ENCODE measurements around the gene TEKT1. TPM values are rescaled to one million over a fixed set of nuclear protein-coding genes. Genes with fewer than 3 reads are reported as not detected.
"Not testable (repeated sequence)": the region's sequence is repeated elsewhere in the genome, so short reads cannot be mapped to it uniquely, and the experiment has no call there.

Gene TEKT1
- total RNA-seq, 1 donor = not detected

DNA sequence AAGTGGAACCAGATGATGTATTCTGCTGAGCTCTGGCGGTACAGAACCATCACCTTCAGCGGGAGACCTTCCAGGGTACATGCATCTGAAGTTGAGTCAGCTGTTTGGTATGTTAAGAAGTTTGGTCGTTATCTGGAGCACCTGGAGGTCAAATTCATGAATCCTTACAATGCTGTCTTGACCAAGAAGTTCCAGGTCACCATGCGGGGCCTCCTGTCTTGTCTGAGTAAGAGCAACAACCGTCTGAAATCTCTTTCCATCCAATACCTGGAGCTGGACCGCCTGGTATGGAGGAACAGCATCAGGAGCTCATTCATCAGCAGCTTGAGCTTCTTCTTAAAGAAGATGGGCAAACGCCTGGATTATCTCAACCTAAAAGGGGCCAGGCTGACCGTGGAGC, 51.5 kb downstream of the TEKT1 start:
- DNase-seq (ENCODE audit: low read depth) = no peak
- TF ChIP-seq, protein P1, sequence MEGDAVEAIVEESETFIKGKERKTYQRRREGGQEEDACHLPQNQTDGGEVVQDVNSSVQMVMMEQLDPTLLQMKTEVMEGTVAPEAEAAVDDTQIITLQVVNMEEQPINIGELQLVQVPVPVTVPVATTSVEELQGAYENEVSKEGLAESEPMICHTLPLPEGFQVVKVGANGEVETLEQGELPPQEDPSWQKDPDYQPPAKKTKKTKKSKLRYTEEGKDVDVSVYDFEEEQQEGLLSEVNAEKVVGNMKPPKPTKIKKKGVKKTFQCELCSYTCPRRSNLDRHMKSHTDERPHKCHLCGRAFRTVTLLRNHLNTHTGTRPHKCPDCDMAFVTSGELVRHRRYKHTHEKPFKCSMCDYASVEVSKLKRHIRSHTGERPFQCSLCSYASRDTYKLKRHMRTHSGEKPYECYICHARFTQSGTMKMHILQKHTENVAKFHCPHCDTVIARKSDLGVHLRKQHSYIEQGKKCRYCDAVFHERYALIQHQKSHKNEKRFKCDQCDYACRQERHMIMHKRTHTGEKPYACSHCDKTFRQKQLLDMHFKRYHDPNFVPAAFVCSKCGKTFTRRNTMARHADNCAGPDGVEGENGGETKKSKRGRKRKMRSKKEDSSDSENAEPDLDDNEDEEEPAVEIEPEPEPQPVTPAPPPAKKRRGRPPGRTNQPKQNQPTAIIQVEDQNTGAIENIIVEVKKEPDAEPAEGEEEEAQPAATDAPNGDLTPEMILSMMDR (IDR thresholded peaks at IDR 0.05; ENCODE audit: insufficient read depth, low read length) = no peak
- no peak overlapping the region for H3K4me3 ChIP-seq (ENCODE audit: low read depth, low read length)

DNA sequence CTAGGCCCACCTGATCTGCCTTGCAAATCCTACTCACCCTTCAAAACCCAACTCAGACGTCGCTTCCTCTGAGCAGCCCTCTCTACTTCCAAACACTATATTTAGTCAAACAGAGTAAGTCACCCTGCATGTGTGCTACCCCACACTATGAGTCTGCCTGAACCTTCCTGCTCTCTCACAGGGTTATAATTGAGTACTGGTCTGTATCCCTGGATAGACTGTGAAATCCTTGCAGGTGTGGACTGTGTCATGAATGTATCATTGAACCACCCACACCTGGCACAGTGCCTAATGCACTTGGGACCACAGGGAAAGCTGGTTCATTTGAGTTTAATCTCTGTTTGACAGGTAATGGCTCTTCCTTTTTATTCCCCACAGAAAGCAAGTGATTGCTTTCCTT, 52.1 kb downstream of the TEKT1 start:
- TF ChIP-seq, protein P1 (IDR thresholded peaks at IDR 0.05; ENCODE audit: insufficient read depth, low read length) = no peak
- DNase-seq (ENCODE audit: low read depth) = no peak

DNA sequence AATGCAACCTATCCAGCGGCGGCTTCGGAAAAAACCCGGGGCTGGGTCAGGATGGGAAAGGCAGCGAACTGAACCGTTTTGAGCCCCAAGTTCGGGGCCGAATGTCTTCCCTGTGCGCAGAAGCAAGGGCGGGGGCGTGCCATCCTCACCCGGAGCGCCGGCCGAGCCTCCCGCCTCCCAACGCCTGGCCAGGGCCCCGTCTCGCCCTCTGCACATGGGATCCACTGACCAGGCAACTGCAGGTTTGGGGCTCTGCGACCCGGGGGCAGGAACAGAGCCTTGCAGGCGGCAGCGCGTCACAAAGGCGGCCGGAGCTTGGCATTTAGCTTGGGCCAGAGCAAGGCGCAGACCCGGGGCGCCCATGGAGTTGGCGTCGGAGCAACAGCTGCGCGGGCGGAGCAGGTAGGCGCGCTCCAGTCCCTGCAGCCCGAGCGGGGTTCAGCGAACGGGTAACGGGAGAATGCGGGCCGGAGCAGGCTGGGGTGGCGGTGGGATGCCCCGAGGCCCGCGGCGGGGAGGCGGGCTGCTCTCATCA, 55.6 kb downstream of the TEKT1 start, which contains the start of gene FBXO39:
Gene FBXO39, plus strand, starts transcription at position 345 of the 535 bp plus-strand sequence. CDS start 3,654 bp downstream, outside the sequence.
- TF ChIP-seq, protein P1 (IDR thresholded peaks at IDR 0.05; ENCODE audit: insufficient read depth, low read length) = no peak
- H3K4me3 ChIP-seq (ENCODE audit: low read depth, low read length) = no peak within 1 kb of the TSS
- no peak for DNase-seq (ENCODE audit: low read depth)

More for the DNA sequence above, 52.1 kb downstream of the TEKT1 start:
- no peak overlapping the region for H3K4me3 ChIP-seq (ENCODE audit: low read depth, low read length)

DNA sequence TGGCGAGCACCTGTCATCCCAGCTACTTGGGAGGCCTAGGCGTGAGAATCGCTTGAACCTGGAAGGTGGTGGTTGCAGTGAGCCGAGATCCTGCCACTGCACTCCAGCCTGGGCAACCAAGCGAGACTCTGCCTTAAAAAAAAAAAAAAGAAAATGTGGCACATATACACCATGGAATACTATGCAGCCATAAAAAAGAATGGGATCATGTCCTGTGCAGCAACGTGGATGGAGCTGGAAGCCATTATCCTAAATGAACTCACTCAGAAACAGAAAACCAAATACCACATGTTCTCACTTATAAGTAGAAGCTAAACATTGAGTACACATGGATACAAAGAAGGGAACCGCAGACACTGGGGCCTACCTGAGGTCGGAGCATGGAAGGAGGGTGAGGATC, 56.6 kb downstream of the TEKT1 start:
- DNase-seq (ENCODE audit: low read depth); H3K4me3 ChIP-seq (ENCODE audit: low read depth, low read length): not testable (repeated sequence)

DNA sequence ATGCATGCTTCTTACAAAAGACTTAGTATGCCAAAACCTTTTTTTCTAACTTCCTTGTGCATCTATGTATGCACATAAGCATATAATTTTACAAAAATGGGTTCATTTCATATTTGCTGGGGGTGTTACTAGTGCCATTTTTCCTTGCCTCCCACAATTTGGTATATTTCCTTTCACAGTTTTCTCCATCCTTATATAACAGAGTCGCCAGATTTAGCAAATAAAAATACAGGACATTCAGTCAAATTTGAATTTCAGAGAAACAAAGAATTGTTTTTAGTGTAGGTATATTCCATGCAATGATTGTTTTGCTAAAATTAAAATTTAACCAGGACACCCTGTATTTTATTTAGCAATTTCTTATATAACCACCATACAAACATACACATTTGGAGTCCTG, 59.5 kb downstream of the TEKT1 start:
- no peak for DNase-seq (ENCODE audit: low read depth)
- TF ChIP-seq, protein P1 (IDR thresholded peaks at IDR 0.05; ENCODE audit: insufficient read depth, low read length) = no peak
- H3K4me3 ChIP-seq (ENCODE audit: low read depth, low read length) = no peak overlapping the region

DNA sequence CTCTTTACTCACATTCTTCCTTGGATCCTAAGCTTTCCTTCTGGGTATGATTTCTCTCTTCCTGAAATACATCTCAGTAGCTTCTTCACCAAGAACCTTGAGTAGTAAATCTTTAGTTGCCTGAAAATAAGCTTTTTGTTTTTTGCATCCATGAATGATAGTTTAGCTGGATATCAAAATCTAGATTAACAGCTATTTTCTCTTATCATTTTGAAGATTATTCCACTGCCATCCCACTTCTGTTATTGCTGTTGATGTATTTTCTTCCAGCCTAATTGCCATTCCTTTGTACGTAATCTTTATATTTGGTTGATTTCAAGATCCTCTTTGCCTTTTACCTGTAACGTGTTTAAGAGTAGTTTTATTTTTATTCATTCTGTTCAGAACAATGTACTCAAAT, 63.1 kb downstream of the TEKT1 start:
- DNase-seq (ENCODE audit: low read depth) = no peak
- TF ChIP-seq, protein P1 (IDR thresholded peaks at IDR 0.05; ENCODE audit: insufficient read depth, low read length) = no peak
- no peak overlapping the region for H3K4me3 ChIP-seq (ENCODE audit: low read depth, low read length)

DNA sequence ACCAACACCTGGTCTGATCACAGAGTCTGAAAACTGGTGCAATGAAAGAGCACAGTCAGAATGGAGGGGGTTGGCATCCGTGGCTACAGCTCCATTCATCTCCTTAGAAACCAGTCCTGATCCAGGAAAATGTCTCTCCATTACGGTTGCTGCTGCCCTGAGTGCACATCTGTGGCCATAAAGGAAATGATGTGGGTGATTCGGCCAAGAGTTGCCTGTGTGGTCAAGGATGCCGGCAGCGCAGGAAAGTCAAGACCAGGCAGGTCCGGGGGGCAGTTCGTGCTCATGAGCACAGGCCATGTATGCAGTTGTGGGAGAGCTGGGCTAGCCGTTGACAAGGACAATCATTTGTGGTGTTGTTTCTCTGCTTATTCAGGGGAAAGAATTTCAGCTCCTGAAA, 69.8 kb downstream of the TEKT1 start:
- TF ChIP-seq, protein P1 (IDR thresholded peaks at IDR 0.05; ENCODE audit: insufficient read depth, low read length) = no peak
- no peak overlapping the region for H3K4me3 ChIP-seq (ENCODE audit: low read depth, low read length)
- no peak for DNase-seq (ENCODE audit: low read depth)

Measured in fibroblast of the aortic adventitia (primary cell).